Smooth muscle cell (in vitro differentiated cells): Measurements from ENCODE around the gene PWWP2B. TPM values are rescaled to one million over a fixed set of nuclear protein-coding genes. Genes with fewer than 3 reads are reported as not detected.

Experiments used
- DNase-seq: peaks from one replicate; lab custom pipeline; 2025; ENCODE audit not compliant: unreplicated experiment; lab: John Stamatoyannopoulos, UW
- H2AFZ ChIP-seq: fragments of 200-600 bp; sonication (generic); 2 replicates; pipeline ENCODE4 v1.6.0; 2016; ENCODE audit warnings: antibody characterized with exemption, low read depth, mild to moderate bottlenecking
- H3F3A ChIP-seq: fragments of 200-600 bp; sonication (generic); 2 replicates; pipeline ENCODE4 v1.6.0; 2017; ENCODE audit warnings: antibody characterized with exemption, low read depth
- H3K27ac ChIP-seq: fragments of 200-600 bp; sonication (generic); 2 replicates; pipeline ENCODE4 v1.5.1; 2016; ENCODE audit warnings: low read depth, mild to moderate bottlenecking
- H3K27me3 ChIP-seq: fragments of 200-600 bp; sonication (generic); 2 replicates; pipeline ENCODE4 v1.6.1; 2016; ENCODE audit warnings: low read depth, mild to moderate bottlenecking
- H3K36me3 ChIP-seq: fragments of 200-600 bp; sonication (generic); 2 replicates; pipeline ENCODE4 v1.5.1; 2016; ENCODE audit warnings: low read depth
- H3K4me1 ChIP-seq: fragments of 200-600 bp; sonication (generic); 2 replicates; pipeline ENCODE4 v1.5.1; 2016; ENCODE audit warnings: low read depth
- H3K4me2 ChIP-seq: fragments of 200-600 bp; sonication (generic); 2 replicates; pipeline ENCODE4 v1.6.0; 2016; ENCODE audit warnings: mild to moderate bottlenecking
- H3K4me3 ChIP-seq: fragments of 200-600 bp; sonication (generic); 2 replicates; pipeline ENCODE4 v1.5.1; 2016; ENCODE audit warnings: mild to moderate bottlenecking
- H3K79me2 ChIP-seq: fragments of 200-600 bp; sonication (generic); 2 replicates; pipeline ENCODE4 v1.6.0; 2016; ENCODE audit warnings: low read depth, mild to moderate bottlenecking
- H3K9ac ChIP-seq: fragments of 200-600 bp; sonication (generic); 2 replicates; pipeline ENCODE4 v1.6.0; 2016; ENCODE audit warnings: low read depth
- H3K9me3 ChIP-seq: fragments of 200-600 bp; sonication (generic); replicated peaks from 2 replicates; pipeline ENCODE4 v1.5.1; 2016; ENCODE audit warnings: low read depth
- H4K20me1 ChIP-seq: fragments of 200-600 bp; sonication (generic); 2 replicates; pipeline ENCODE4 v1.6.0; 2016; ENCODE audit warnings: low read depth
- CTCF ChIP-seq: fragments of 200-600 bp; sonication (generic); IDR thresholded peaks from 2 replicates; pipeline ENCODE4 v1.5.1; 2017; ENCODE audit warnings: borderline replicate concordance, mild to moderate bottlenecking, antibody characterized with exemption; ENCODE audit not compliant: insufficient read depth, poor library complexity, severe bottlenecking
- WGBS: methylation state at CpG from one replicate; pipeline ENCODE4 v1.1.7; 2016; ENCODE audit warnings: low lambda C conversion rate; 5-methylcytosine and 5-hydroxymethylcytosine counted together
- polyA plus RNA-seq: library from polyadenylated mRNA; unstranded; fragments of >200 nt; fragmentation: Nextera tagmentation; extraction: Ambion mirVana; gene quantifications from 2 replicates; pipeline ENCODE4 v1.2.1, GENCODE V29; 2016
- total RNA-seq: library from RNA; depleted of rRNA; stranded (reverse); fragments of >200 nt; gene quantifications from 2 replicates; pipeline ENCODE4 v1.2.3, GENCODE V29; 2014

The PWWP2B gene
- total and polyA plus RNA-seq, 2 experiments from 2014 or later: 8.3 to 13.2 TPM

- H3K36me3 ChIP-seq: no peaks in the 10 kb centered on the region
- no peak overlapping the region for H3K4me3 ChIP-seq
- no peaks in the 10 kb centered on the region for H3K9me3 ChIP-seq
- no peak overlapping the region for H3K27ac ChIP-seq
- no peaks in the 10 kb centered on the region for H3K27me3 ChIP-seq
- peaks cover 3% of the 10 kb centered on the region for H3F3A ChIP-seq
- 71% methylated on average over 9 of the region's 9 CpGs for WGBS
- no peaks in the 10 kb centered on the region for H3K79me2 ChIP-seq
- no peak overlapping the region for H3K9ac ChIP-seq
- TF ChIP-seq CTCF: no peak
- DNase-seq: no peak
- no peak overlapping the region for H2AFZ ChIP-seq
- no peak overlapping the region for H3K4me2 ChIP-seq
- no peaks in the 10 kb centered on the region for H3K4me1 ChIP-seq
- H4K20me1 ChIP-seq: no peaks in the 10 kb centered on the region
These were observed 27.9 kb upstream of the PWWP2B start for GRCh38 chr10:132368881-132369635.

- Histone ChIP-seq H3K4me3 (no peak overlapping the region), H3K36me3 (no peaks in the 10 kb centered on the region), H3K9me3 (no peaks in the 10 kb centered on the region), H2AFZ (no peak overlapping the region), H3K4me2 (no peak overlapping the region), H3K4me1 (no peaks in the 10 kb centered on the region), H4K20me1 (no peaks in the 10 kb centered on the region), H3K79me2 (no peaks in the 10 kb centered on the region), H3K27ac (no peak overlapping the region), H3K27me3 (no peaks in the 10 kb centered on the region), H3K9ac (no peak overlapping the region), H3F3A (no peaks in the 10 kb centered on the region)
- no peak for DNase-seq
- 94% methylated on average over 13 of the region's 13 CpGs for WGBS
- TF ChIP-seq CTCF: no peak
These were observed 27.3 kb upstream of the PWWP2B start for GRCh38 chr10:132369636-132370185.

- 94% methylated on average over 28 of the region's 31 CpGs for WGBS
These were observed 26.3 kb upstream of the PWWP2B start for GRCh38 chr10:132370426-132371340.

More at GRCh38 chr10:132370426-132371340, 26.3 kb upstream of the PWWP2B start:
- Histone ChIP-seq H3K79me2 (no peaks in the 10 kb centered on the region), H3K4me3 (no peak overlapping the region), H3K36me3 (no peaks in the 10 kb centered on the region), H4K20me1 (no peaks in the 10 kb centered on the region), H3K9me3 (no peaks in the 10 kb centered on the region), H3K27me3 (no peaks in the 10 kb centered on the region), H3K4me2 (no peak overlapping the region), H3F3A (no peaks in the 10 kb centered on the region), H3K9ac (no peak overlapping the region), H3K27ac (no peak overlapping the region), H2AFZ (no peak overlapping the region), H3K4me1 (no peaks in the 10 kb centered on the region)
- TF ChIP-seq CTCF: no peak
- DNase-seq: no peak
